Measurements from ENCODE around the gene FASTK. TPM values are rescaled to one million over a fixed set of nuclear protein-coding genes. Genes with fewer than 3 reads are reported as not detected.

The FASTK gene
- total RNA-seq, 1 donor: 87.2 TPM

- peak; percentile 33 for DNase-seq (ENCODE audit: low read depth)
- TF ChIP-seq CTCF (IDR thresholded peaks at IDR 0.05; ENCODE audit: insufficient read depth, low read depth, low read length): peak; percentile 7
- H3K4me3 ChIP-seq (ENCODE audit: low read depth, low read length): peak overlapping the region; percentile 88
Measured at GRCh38 chr7:151060416-151061212, 20.0 kb downstream of the FASTK start.

GRCh38 chr7:151060113-151060415 lies 20.5 kb downstream of the FASTK start:
- TF ChIP-seq CTCF (IDR thresholded peaks at IDR 0.05; ENCODE audit: insufficient read depth, low read depth, low read length): no peak
- no peak for DNase-seq (ENCODE audit: low read depth)
- H3K4me3 ChIP-seq (ENCODE audit: low read depth, low read length): peak overlapping the region; percentile 88

- H3K4me3 ChIP-seq (ENCODE audit: low read depth, low read length): peak within 1 kb of the TSS; percentile 88
- peak; percentile 72 for DNase-seq (ENCODE audit: low read depth)
- TF ChIP-seq CTCF (IDR thresholded peaks at IDR 0.05; ENCODE audit: insufficient read depth, low read depth, low read length): peak; percentile 54
Measured at GRCh38 chr7:151059367-151060112, 21.1 kb downstream of the FASTK start, which contains the start of gene SLC4A2. SLC4A2 (plus strand) TSS chr7:151059589; CDS start chr7:151061988, 2,399 bp downstream.

- peak overlapping the region; percentile 87 for H3K4me3 ChIP-seq (ENCODE audit: low read depth, low read length)
- peak; percentile 68 for DNase-seq (ENCODE audit: low read depth)
- no peak for TF ChIP-seq CTCF (IDR thresholded peaks at IDR 0.05; ENCODE audit: insufficient read depth, low read depth, low read length)
Measured at GRCh38 chr7:151058781-151059366, 21.7 kb downstream of the FASTK start.

- no peak for TF ChIP-seq CTCF (IDR thresholded peaks at IDR 0.05; ENCODE audit: insufficient read depth, low read depth, low read length)
- H3K4me3 ChIP-seq (ENCODE audit: low read depth, low read length): peak overlapping the region; percentile 87
- peak; percentile 100 for DNase-seq (ENCODE audit: low read depth)
Measured at GRCh38 chr7:151057989-151058780, 22.4 kb downstream of the FASTK start.

- no peak for DNase-seq (ENCODE audit: low read depth)
- peak within 1 kb of the TSS; percentile 87 for H3K4me3 ChIP-seq (ENCODE audit: low read depth, low read length)
- TF ChIP-seq CTCF (IDR thresholded peaks at IDR 0.05; ENCODE audit: insufficient read depth, low read depth, low read length): no peak
Measured at GRCh38 chr7:151057506-151057988, 23.1 kb downstream of the FASTK start, which contains the start of gene CDK5. CDK5 (minus strand) TSS chr7:151057897; CDS start chr7:151057848, 49 bp downstream.

Measured in fibroblast of villous mesenchyme (primary cell).